ENCODE results near the gene FLT4. TPM values are rescaled to one million over a fixed set of nuclear protein-coding genes. Genes with fewer than 3 reads are reported as not detected.
"Not testable (repeated sequence)": the region's sequence is repeated elsewhere in the genome, so short reads cannot be mapped to it uniquely, and the experiment has no call there.

The FLT4 gene
- total RNA-seq = 156 and 289 TPM in 2 replicates

DNA sequence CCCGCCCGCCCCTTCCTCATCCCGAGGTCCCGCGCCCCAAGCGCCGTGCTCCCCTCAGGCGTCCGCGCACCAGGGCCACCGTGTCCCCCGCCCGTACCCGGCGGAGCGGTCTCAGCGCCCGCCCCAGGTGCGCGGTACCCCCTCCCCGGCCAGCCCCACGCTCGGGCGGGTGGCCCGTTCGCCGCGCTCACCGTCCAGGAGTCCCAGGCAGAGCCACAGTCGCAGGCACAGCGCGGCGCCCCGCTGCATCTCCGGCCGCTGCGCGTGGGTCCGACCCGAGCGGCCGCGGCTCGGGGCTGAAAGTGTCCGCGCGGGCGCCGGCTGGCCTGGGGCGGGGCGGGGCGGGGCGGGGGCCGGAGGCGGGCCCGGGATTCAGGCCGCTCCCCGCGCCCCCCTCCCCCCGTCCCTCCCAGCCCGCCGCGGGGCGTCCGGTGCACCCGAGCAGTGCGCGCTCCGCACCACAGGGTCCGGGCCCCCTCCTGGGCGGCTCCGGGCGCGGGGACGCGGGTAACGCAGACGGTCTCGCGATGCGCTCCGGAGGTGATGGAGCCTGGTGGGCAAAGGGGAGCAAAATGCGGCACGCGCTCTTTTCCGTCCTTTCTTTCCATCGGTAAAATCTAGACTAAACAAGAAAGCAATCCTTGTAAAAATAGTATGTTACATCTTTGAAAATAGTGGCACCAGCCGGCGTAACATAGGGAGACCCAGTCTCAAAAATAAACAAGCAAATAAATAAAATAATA lies at the start of gene FLT4:
FLT4 (minus strand) TSS at position 304 of the 743 bp plus-strand sequence; CDS start at position 249, 55 bp downstream.
- peak in 1 of 2 donors; percentile 62 for DNase-seq (ENCODE audit: low read depth in 2 of 2)

DNA sequence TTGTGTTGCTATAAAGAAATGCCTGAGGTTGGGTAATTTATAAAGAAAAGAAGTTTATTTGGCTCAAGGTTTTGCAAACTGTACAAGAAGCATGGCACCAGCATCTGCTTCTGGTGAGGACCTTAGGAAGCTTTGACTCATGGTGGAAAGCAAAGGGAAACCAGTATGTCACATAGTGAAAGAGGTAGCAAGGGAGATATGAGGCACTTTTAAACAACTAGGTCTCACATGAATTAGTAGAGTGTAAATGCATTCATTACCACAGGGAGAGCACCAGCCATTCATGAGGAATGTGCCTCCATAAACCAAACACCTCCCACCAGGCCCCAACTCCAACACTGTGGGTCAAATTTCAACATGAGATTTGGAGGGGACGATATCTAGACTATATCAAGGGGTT lies 49.6 kb upstream of the FLT4 start:
- no peak for DNase-seq (ENCODE audit: low read depth in 2 of 2)

DNA sequence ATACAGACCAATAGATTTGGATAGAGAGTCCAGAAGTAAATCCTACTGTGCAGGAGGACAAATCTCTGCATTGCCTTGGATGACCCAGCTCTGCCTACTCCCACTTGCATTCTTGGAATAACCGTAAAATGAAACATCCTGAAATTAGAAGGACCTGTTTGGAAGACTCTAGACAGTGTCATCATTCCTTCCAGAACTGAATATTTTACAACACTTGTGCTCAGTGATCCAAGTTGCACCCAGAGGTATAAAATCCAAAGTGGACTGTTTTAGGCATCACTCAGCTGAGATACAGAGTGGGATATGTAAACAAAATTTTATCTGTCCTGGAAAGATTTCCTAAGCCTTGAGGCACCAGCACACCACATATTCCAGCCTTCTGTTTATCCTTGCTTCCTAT lies 46.7 kb upstream of the FLT4 start:
- no peak for DNase-seq (ENCODE audit: low read depth in 2 of 2)

DNA sequence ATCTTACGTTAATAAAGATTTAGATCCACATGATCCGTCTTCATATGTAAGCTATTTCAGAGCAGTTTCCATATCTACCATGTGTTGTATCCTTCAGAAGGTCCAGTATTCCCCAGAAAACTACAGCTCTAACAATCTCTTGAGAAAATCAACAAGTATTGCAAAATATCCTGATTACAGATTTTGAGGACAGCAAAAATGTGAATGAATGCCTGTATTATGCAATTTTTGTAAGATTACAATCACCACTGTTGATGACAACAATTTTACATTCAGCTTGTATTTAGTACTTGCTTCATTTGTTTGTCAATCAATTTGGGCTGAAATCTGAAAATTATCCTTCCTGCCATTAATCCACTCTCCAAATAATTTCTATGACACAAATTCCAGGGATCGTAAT lies 43.0 kb upstream of the FLT4 start:
- no peak for DNase-seq (ENCODE audit: low read depth in 2 of 2)

DNA sequence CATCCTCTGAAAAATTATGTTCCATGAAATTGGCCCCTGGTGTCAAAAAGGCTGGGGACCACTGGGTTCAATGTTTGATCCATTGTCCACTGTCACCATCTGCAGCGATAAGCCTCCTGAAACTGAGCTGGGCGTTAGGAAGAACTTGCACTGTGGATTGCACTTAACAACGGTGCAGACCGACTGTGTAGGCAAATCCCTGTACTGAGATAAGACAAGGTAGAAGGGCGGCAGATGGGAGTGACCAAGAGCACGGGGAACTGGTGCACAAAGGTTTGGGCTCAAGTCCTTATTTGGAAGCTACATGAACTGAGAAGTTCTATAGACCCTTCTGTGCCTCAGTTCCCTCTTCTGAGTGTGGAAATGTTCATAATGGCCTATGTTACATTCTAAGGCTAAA lies 41.6 kb upstream of the FLT4 start:
- DNase-seq (ENCODE audit: low read depth in 2 of 2) = no peak

DNA sequence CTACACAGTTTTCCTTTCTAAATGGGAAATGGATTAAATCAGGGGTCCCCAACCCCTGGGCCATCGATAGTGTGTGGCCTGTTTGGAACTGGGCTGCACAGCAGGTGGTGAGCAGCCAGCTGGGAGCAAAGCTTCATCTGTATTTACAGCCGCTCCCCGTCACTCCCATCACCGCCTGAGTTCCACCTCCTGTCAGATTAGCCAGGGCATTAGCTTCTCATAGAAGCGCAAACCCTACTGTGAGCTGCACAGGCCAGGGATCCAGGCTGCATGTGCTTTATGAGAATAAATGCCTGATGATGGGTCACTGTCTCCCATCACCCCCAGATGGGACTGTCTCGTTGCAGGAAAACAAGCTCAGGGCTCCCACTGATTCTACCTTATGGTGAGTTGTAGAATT lies 41.2 kb upstream of the FLT4 start:
- DNase-seq (ENCODE audit: low read depth in 2 of 2) = no peak

DNA sequence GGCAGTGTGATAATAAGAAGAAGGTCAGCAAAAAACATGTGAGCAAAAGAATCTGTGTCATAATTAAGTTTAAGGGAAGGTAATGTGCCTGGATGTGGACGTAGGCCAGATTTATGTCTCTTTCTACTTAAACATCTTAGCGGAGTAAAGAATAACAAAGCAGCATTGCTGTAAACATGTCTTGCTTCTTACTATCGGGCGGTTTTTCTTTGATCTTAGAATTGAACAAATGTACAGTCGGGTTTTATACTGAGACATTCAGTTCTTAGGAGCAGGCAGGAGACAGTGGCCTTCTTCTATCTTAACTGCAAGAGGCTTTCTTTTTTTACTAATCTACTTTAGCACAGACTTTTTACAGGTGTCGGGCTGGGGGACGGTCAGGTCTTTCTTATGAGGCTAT lies 40.4 kb upstream of the FLT4 start:
- DNase-seq (ENCODE audit: low read depth in 2 of 2) = no peak

DNA sequence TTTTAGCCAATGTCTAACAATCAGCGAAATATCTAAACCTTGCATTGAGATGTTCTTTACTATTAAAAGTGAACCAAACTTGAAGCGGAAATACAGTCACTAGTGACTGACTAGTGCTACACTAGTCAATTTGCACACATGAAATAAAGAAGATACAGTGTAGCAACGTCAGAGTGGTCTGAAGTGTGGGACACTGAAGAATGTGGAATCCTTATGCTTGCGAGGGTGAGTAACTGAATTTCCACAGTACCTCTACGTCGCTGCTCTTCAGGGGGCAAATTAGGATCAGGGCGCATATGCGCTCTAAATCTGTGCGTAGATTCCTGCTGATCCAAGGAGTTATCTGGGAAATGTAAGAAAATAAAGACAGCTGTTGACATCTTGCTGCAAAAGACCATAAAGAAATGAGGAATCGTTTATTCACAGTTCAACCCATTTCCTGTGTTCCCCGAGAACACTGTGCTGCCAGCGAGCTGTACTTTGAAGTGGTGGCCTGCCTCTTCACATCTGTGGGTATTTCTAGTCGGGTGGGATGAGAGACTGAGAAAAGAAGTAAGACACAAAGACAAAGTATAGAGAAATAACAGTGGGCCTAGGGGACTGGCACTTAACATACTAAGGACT lies 39.8 kb upstream of the FLT4 start:
- no peak for DNase-seq (ENCODE audit: low read depth in 2 of 2)

DNA sequence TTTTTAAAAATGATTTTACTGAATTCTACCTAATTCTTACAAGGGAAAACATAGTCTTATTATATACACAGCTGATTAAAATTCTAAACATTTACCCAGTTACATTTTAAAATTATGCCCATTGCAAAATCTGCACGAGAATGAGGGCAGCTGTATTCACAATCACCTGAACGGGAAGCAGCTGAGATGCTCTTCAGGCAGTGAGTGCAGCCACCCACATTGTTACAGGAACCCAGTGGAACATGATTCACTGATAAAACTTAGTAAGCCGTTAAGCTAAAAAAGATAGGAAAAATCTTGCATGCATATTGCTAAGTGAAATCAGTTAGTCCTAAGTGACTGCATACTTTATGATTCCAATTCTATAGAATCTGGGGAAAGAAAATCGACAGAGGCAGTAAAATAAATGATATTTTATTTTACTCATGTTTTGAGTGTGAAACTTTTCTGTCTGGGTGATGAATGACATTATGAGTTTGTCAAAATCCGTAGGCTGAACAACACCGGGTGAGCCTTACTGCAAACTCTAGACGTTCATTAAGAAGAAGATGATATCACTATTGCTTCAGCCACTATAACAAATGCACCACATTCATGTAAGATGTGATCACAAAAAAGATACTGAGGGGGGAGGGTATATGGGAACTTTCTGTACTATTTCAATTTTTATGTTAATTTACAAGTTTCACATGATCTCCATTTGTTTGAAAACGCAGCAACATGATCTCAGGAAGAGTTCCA lies 39.1 kb upstream of the FLT4 start:
- DNase-seq (ENCODE audit: low read depth in 2 of 2) = no peak

DNA sequence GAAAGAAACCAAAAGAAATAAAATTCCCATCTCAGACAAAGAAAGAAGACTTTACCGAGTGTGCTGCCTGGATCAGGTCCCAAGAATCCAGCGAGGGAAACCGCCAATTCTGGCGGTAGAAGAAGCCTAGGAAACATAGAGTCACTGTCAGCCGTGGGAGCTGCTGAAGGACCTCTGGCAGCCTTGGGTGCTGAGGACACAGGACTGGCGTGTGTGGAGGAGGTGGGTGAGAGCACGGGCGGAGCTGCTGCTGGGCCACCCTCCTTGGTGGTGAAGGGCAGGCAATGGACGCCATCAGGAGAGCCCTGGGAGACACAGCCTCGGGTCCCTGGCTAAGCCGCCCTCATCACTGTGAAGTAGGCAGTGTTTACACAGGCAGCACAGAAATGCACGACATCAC lies 37.4 kb upstream of the FLT4 start:
- not testable (repeated sequence) for DNase-seq (ENCODE audit: low read depth in 2 of 2)

DNA sequence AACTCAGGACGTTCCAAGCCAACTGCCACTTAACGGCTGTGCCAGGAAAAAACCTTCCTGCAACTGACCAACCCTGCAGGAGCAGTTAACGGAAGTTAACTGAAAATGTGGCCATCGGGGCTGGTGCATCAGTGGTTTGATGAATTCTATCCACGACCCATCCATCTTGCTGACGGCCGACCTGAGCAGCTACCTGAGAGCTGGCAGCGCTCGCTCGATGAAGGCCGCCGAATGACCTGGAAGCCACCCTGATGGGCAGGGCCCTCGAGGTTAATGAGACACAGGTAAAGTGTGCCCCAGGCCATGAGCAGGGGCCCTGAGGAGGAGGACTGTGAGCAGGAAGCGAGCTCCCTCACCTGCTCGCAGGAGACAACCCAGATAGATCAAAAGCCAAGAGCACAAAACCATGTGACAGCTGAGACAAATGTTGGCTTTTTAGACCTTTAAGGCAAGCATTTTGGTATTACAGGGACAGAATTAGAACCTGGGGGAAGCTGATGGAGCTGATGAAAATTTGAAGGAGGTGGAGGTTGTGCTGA lies 35.3 kb upstream of the FLT4 start:
- DNase-seq (ENCODE audit: low read depth in 2 of 2) = no peak

DNA sequence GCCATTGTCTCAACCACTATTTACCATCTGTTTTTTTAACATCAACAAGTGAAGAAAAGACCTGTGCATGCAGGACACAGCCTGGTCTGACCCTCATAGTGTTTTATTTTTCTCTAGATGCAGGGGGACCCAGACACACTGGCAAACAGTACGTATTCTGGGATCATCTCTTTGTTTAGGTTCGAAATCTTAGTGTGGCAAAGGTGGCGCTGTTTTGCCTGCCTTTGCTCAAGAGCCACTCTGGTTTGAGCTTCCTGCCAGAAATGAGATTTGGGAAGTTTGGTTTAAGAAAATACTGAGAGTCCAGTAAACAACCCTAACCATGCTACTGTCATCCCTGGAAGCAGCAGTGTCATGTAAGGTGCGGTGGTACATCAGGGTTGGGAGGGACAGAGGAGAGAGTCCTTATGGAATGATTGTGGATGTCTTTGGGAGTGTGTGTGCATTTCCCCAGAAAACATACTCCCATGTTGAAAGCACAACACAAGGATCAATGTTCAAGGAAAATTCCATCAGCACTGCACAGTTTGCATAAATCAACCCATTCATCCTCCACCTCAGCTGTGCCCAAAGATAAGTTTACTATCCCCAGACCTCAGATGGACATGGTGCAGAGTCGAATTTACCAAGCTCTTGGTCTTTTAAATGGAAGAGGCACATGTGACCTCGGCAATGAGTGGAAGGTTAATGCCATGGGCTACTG lies 34.0 kb upstream of the FLT4 start:
- DNase-seq (ENCODE audit: low read depth in 2 of 2) = no peak

DNA sequence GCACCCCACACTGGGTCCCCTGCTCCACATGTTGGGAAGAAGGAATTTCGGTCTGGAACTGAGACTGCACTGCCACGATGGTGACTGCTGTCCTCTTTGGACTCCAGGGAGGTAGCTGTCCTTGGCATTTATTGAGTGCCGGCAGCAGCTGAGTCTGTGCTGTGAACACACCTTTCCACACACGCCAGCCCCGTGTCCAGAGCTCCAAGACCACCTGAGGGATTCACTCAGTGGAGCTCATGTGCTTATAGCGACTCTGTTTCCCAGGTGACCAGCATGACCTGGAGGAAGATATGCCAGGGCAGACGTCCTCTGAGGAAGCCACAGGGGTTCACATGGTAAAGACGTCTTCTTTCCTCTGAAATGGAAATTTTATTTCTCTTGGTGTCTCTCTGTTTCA lies 33.2 kb upstream of the FLT4 start:
- no peak for DNase-seq (ENCODE audit: low read depth in 2 of 2)

DNA sequence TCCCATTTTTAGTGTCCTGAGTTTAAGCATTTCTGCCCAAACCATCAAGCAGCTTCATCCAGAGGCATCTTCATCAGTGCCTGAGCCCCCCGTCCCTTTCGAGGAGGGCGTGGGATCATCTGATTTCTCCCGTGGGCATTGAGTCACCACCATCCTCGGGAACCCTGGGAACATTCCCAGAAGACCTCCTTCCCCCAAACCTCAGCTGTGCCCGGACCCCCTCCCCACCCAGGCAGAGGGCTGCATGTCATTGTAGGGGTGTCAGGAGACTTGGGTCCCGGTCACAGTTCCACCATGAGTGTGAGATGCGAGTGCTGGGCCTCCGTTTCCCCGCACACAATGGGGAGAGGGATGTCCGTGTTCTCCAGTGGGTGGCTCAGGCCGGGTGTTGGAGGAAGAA lies 32.6 kb upstream of the FLT4 start:
- not testable (repeated sequence) for DNase-seq (ENCODE audit: low read depth in 2 of 2)

DNA sequence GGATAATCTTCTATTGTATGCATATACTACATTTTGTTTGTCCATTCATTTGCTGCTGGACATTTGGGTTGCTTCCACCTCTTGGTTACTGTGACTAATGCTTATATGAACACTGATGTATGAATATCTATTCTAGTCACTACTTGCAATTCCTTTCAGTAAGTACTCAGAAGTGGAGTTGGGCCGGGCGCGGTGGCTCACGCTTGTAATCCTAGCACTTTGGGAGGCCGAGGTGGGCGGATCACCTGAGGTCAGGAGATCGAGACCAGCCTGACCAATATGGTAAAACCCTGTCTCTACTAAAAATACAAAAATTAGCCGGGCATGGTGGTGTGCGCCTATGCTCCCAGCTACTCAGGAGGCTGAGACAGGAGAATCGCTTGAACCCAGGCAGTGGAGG lies 28.9 kb upstream of the FLT4 start:
- not testable (repeated sequence) for DNase-seq (ENCODE audit: low read depth in 2 of 2)

DNA sequence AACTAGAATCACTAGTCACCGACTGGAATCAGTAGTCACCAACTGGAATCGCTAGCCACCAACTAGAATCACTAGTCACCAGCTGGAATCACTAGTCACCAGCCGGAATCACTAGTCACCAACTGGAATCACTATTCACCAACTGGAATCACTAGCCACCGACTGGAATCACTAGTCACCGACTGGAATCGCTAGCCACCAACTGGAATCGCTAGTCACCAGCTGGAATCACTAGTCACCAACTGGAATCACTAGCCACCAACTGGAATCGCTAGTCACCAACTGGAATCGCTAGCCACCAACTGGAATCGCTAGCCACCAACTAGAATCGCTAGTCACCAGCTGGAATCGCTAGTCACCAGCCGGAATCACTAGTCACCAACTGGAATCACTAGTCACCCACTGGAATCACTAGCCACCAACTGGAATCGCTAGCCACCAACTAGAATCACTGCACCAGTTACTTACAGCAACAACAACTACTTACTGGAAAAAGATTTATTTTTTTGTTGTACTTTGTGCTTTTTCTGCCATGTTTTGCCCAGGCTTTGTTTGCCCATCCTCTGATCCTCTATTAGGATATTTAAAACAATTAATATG lies 25.7 kb upstream of the FLT4 start:
- no peak for DNase-seq (ENCODE audit: low read depth in 2 of 2)

DNA sequence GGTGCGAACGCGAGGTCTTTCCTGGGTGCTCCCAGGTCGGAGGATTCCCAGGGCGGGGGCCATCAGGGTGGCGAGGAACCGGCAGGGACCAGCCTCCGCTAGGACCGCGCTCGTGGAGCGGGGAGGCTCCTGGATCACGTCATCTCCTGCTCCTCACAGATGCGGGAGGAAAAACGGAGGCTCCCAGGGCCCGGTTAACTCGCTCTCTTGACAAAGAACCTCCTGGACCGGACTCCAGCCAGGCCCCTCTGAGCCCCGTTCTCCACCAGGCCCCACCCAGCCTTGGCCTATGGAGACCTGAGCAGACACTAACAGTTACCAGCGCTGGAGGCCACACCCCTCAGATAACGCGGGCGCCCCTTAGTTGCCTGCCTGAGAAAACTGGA lies 24.7 kb upstream of the FLT4 start:
- not testable (repeated sequence) for DNase-seq (ENCODE audit: low read depth in 2 of 2)

DNA sequence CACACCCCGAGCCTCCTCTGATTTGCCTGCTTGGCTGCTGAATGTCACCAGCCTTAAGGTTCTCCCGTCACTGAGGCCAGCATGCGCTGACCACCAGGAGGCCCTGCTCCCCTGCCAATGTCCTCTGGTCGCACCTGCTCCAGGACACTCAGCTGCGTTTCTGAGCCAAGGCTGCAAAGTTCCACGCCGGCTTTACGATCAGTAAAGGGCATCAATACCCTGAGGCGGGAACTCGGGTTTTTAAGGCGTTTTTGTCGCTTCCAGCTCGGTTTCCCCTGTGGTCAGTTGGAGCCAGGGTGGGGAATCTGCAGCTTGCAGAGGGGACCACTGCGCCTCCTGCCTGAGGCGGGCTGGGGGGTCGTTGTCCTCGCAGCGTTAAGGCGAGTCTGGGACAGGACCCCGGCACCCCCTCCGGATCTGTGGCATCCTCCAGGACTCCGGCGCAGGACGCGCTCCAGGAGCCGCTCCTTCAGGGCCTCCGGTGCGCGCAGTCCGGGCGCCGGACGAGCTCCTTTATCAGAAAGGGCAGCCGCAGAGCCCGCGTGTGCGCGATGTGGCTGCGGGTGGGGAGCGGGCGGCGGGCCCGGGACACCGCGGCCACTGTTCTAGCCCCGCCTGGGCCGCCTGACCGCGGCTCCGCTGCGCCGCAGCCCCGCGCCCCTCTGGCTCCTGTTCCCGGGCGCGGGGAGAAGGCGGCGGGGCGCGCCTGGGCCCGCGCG lies 24.1 kb upstream of the FLT4 start:
- DNase-seq (ENCODE audit: low read depth in 2 of 2) = peak in 1 of 2 donors; percentile 58

DNA sequence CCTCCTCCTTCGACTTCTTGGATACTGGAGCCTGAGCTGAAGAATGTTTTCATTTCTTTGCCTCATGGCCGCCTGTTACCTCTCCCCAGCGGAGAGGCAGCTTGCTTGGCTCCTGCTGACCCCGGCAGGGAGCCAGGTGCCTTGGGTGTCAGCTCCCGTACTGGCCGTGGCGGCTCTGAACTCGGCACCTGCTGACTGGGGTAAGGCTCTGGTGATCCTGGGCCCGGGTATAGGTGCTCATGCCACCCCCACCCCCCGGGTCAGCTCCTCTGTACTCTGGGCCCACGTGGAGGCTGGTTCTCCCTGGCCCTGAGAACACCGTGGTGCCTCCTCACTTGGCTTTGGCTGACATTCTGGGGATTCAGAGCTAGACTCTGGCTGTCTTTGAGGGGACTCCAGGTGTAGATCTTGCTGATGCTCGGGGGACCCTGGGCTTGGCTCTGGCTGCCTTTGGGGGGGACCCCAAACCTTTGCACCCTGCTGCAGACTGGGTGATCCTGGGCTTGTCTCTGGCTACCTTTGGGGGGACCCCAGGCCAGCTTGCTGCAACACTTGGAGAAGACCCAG lies 22.6 kb upstream of the FLT4 start:
- not testable (repeated sequence) for DNase-seq (ENCODE audit: low read depth in 2 of 2)
